C4-2B (cell line): ENCODE data around the gene WHRN.

Source experiments
- CTCF ChIP-seq: fragments of 450-650 bp; conservative IDR thresholded peaks from 2 replicates; pipeline ENCODE4 v1.5.1; 2017; ENCODE audit warnings: mild to moderate bottlenecking
- ZFX ChIP-seq: fragments of 450-650 bp; IDR thresholded peaks from 2 replicates; pipeline ENCODE4 v1.6.1; 2017

- TF ChIP-seq ZFX = no peak
- TF ChIP-seq CTCF = no peak
Observed at GRCh38 chr9:114365194-114365593, 140.1 kb downstream of the WHRN start.
